ENCODE results near the gene SNX24. TPM values are rescaled to one million over a fixed set of nuclear protein-coding genes. Genes with fewer than 3 reads are reported as not detected.

The SNX24 gene
- total RNA-seq, 1 donor from 2014 or later, result 13.6 TPM

GRCh38 chr5:122981846-122982245, 136.4 kb downstream of the SNX24 start:
- no peaks in the 10 kb centered on the region for H3K27me3 Mint-ChIP-seq
- no peak for TF ChIP-seq CTCF (conservative IDR thresholded peaks at IDR 0.05)
- H3K4me1 Mint-ChIP-seq (ENCODE audit: unreplicated experiment), result no peaks in the 10 kb centered on the region
- H3K9me3 Mint-ChIP-seq, result no peaks in the 10 kb centered on the region
- no peak overlapping the region for H3K27ac Mint-ChIP-seq
- no peak for DNase-seq (ENCODE audit: extremely low spot score, unreplicated experiment)
- no peaks in the 10 kb centered on the region for H3K36me3 Mint-ChIP-seq
- H3K4me3 Mint-ChIP-seq, result no peak overlapping the region

DNA sequence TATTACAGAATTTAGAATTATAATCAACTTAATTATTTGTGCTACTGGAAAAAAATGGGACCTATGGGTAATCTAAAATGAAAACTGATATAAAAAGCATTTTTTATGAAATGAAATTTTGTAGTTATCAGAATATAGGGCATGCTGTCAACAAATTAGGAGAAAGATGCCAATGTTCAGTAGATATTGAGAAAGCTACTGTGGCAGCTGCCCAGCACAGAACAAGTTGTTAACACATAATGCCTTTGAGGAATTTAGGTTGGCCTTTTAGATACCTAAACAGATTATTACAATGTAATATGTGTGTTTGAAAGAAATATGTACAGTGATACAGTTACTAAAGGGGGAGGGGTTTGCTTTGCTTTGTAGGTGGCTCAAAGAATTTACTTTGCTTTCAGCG, 137.0 kb downstream of the SNX24 start:
- no peak overlapping the region for H3K27ac Mint-ChIP-seq
- no peaks in the 10 kb centered on the region for H3K9me3 Mint-ChIP-seq
- TF ChIP-seq CTCF (conservative IDR thresholded peaks at IDR 0.05), result no peak
- no peaks in the 10 kb centered on the region for H3K4me1 Mint-ChIP-seq (ENCODE audit: unreplicated experiment)
- no peak overlapping the region for H3K4me3 Mint-ChIP-seq
- DNase-seq (ENCODE audit: extremely low spot score, unreplicated experiment), result no peak
- no peaks in the 10 kb centered on the region for H3K36me3 Mint-ChIP-seq
- H3K27me3 Mint-ChIP-seq, result no peaks in the 10 kb centered on the region

DNA sequence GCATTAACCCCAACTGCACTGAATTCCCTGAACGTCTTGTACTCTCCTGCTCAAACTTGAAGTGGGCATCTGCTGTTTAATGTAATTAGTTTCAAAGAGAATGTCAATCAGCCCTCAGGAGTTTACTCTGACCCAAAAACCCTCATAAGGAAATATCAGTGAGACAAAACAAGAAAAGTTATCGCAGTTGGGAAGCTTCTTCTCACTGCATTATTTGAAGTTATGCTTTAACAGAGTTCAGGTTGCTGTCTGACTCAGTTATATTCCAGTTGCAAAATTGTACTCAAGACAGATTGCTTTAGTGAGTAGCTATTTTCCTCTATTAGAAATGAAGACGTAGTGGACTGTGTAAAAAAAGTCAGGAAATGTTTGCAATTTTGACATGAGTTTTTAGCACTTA, 139.0 kb downstream of the SNX24 start:
- Mint-ChIP-seq H3K27ac (no peak overlapping the region), H3K27me3 (no peaks in the 10 kb centered on the region), H3K36me3 (no peaks in the 10 kb centered on the region), H3K9me3 (no peaks in the 10 kb centered on the region), H3K4me1 (ENCODE audit: unreplicated experiment) (no peaks in the 10 kb centered on the region), H3K4me3 (no peak overlapping the region)
- DNase-seq (ENCODE audit: extremely low spot score, unreplicated experiment), result no peak
- TF ChIP-seq CTCF (conservative IDR thresholded peaks at IDR 0.05), result no peak

- Mint-ChIP-seq H3K4me1 (ENCODE audit: unreplicated experiment) (no peaks in the 10 kb centered on the region), H3K4me3 (no peak overlapping the region), H3K36me3 (no peaks in the 10 kb centered on the region), H3K9me3 (no peaks in the 10 kb centered on the region), H3K27ac (no peak overlapping the region), H3K27me3 (no peaks in the 10 kb centered on the region)
- no peak for TF ChIP-seq CTCF (conservative IDR thresholded peaks at IDR 0.05)
- DNase-seq (ENCODE audit: extremely low spot score, unreplicated experiment), result no peak
These were observed 139.7 kb downstream of the SNX24 start for GRCh38 chr5:122985006-122985700.

DNA sequence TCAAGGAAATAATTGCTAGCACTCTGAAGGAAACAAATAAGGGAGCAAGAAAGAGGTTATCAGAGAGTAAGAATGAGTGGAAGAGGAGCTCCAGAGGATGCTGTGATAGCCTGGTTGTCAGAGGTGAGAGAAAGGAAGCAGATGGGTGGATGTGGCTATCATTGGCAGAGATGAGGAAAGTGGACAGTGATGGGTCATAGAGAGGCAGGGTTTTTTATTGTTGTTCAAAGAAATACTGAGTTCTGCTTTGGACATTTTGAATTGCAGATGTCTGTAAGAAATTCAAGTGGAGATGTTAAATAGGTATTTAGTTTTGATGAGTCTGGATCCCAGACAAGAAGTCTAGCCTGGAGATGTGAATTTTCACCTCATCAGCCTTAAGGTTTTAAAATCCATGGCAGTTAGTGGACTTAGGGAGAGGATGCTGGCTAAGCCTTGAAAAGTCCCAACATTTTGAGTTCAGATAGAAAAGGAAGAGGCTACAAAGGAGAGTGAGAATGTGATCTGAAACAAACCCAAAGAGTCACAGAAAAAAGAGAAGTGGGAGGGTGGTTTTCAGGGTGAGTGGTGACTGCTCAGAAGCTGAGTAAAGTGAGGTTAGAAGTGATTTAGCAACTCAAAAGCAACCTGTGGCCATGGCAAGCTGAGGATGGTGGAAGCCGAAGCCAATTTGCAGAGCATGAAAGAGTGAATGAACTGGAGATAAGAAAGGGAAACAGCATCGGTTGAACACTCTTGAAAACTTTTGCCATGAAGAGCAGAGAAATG, 140.7 kb downstream of the SNX24 start:
- H3K9me3 Mint-ChIP-seq, result no peaks in the 10 kb centered on the region
- no peak for DNase-seq (ENCODE audit: extremely low spot score, unreplicated experiment)
- no peak for TF ChIP-seq CTCF (conservative IDR thresholded peaks at IDR 0.05)
- H3K27me3 Mint-ChIP-seq, result no peaks in the 10 kb centered on the region
- no peaks in the 10 kb centered on the region for H3K36me3 Mint-ChIP-seq
- no peaks in the 10 kb centered on the region for H3K4me1 Mint-ChIP-seq (ENCODE audit: unreplicated experiment)
- no peak overlapping the region for H3K27ac Mint-ChIP-seq
- no peak overlapping the region for H3K4me3 Mint-ChIP-seq

All from type B pancreatic cell (in vitro differentiated cells).